ENCODE data around the gene FAP.

- TF ChIP-seq, protein P1, sequence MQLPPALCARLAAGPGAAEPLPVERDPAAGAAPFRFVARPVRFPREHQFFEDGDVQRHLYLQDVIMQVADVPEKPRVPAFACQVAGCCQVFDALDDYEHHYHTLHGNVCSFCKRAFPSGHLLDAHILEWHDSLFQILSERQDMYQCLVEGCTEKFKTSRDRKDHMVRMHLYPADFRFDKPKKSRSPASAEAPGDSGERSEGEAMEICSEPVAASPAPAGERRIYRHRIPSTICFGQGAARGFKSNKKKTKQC (CRISPR knock-in tag; IDR thresholded peaks at IDR 0.05), result no peak
- TF ChIP-seq ZBED1 (IDR thresholded peaks at IDR 0.05) (no peak), CCAR2 (IDR thresholded peaks at IDR 0.05; ENCODE audit: low read depth, low read length) (no peak), TSHZ1 (CRISPR knock-in tag; IDR thresholded peaks at IDR 0.05) (no peak)
These were observed 13.3 kb upstream of the FAP start for GRCh38 chr2:162256591-162256991.

Measured in K562 (cell line).